Chondrocyte (in vitro differentiated cells): ENCODE results near the gene NDUFS8. TPM values are rescaled to one million over a fixed set of nuclear protein-coding genes. Genes with fewer than 3 reads are reported as not detected.
"Not testable (repeated sequence)": the region's sequence is repeated elsewhere in the genome, so short reads cannot be mapped to it uniquely, and the experiment has no call there.

Source experiments
- DNase-seq: peaks from one replicate; pipeline ENCODE4 v3.0.0; 2021; ENCODE audit warnings: mixed read lengths, low spot score
- H3K27ac Mint-ChIP-seq: one replicate; pipeline ENCODE4 v1.8.0; 2021; ENCODE audit warnings: mild to moderate bottlenecking, moderate library complexity, mixed read lengths; ENCODE audit not compliant: unreplicated experiment
- H3K27me3 Mint-ChIP-seq: 2 replicates; pipeline ENCODE4 v1.8.0; 2021; ENCODE audit warnings: low read depth, mixed read lengths
- H3K36me3 Mint-ChIP-seq: 2 replicates; pipeline ENCODE4 v1.8.0; 2021; ENCODE audit warnings: low read depth, mixed read lengths
- H3K4me1 Mint-ChIP-seq: 2 replicates; pipeline ENCODE4 v1.8.0; 2021; ENCODE audit warnings: low read depth, mild to moderate bottlenecking, mixed read lengths
- H3K4me3 Mint-ChIP-seq: one replicate; pipeline ENCODE4 v1.8.0; 2021; ENCODE audit warnings: mild to moderate bottlenecking, moderate library complexity, mixed read lengths; ENCODE audit not compliant: unreplicated experiment
- H3K9me3 Mint-ChIP-seq: 2 replicates; pipeline ENCODE4 v1.8.0; 2021; ENCODE audit warnings: low read depth, mixed read lengths
- CTCF ChIP-seq: fragments of 200-600 bp; sonication (generic); IDR thresholded peaks from 2 replicates; pipeline ENCODE4 v1.5.0; 2021; ENCODE audit warnings: antibody characterized with exemption, mild to moderate bottlenecking, moderate library complexity
- long read RNA-seq: library from polyadenylated mRNA; stranded (forward); transcript quantifications from one replicate; pipeline ENCODE4 v2.0.0, GENCODE V29; 2021
- total RNA-seq: library from RNA; stranded (reverse); gene quantifications from 3 replicates; pipeline ENCODE4 v1.2.1, GENCODE V29; 2021

The NDUFS8 gene
- total RNA-seq, result 140 to 172 TPM (median 143 TPM) in 3 replicates
- long read RNA-seq, transcript NDUFS8-201 (7 exons, 791 nt), result major isoform, 143 of 195 reads
- long read RNA-seq, partial matches to known transcripts, result 27 of 195 reads
- long read RNA-seq, other reads (novel, unspliced or antisense), result 18 of 195 reads

- TF ChIP-seq CTCF, result no peak
- DNase-seq, result no peak
- H3K36me3 Mint-ChIP-seq, result peaks cover 8% of the 10 kb centered on the region
- H3K9me3 Mint-ChIP-seq, result peaks cover 2% of the 10 kb centered on the region
- no peaks in the 10 kb centered on the region for H3K27me3 Mint-ChIP-seq
- H3K4me1 Mint-ChIP-seq, result peaks cover 55% of the 10 kb centered on the region
- peak within 1 kb of the TSS; percentile 96 for H3K27ac Mint-ChIP-seq
- peak within 1 kb of the TSS; percentile 97 for H3K4me3 Mint-ChIP-seq
These were observed at the start of gene NDUFS8 for GRCh38 chr11:68030318-68031143. Gene NDUFS8, plus strand, starts transcription at chr11:68030681. Its CDS starts 1,471 bp downstream, at chr11:68032152.

- H3K9me3 Mint-ChIP-seq, H3K4me1 Mint-ChIP-seq, DNase-seq, H3K36me3 Mint-ChIP-seq, H3K27ac Mint-ChIP-seq, H3K4me3 Mint-ChIP-seq: not testable (repeated sequence)
- H3K27me3 Mint-ChIP-seq, result peaks cover 38% of the 10 kb centered on the region
These were observed 49.3 kb upstream of the NDUFS8 start for GRCh38 chr11:67981226-67981625.

GRCh38 chr11:67982255-67982857, 48.1 kb upstream of the NDUFS8 start:
- H3K4me3 Mint-ChIP-seq, H3K4me1 Mint-ChIP-seq, H3K27ac Mint-ChIP-seq, H3K36me3 Mint-ChIP-seq, H3K9me3 Mint-ChIP-seq, DNase-seq: not testable (repeated sequence)
- peaks cover 34% of the 10 kb centered on the region for H3K27me3 Mint-ChIP-seq

GRCh38 chr11:67983951-67984350, 46.5 kb upstream of the NDUFS8 start:
- Mint-ChIP-seq H3K4me1 (no peaks in the 10 kb centered on the region), H3K36me3 (no peaks in the 10 kb centered on the region), H3K9me3 (no peaks in the 10 kb centered on the region), H3K4me3 (no peak overlapping the region), H3K27me3 (peaks cover 26% of the 10 kb centered on the region), H3K27ac (no peak overlapping the region)
- no peak for DNase-seq
- TF ChIP-seq CTCF, result no peak

- not testable (repeated sequence) for H3K36me3 Mint-ChIP-seq, H3K4me1 Mint-ChIP-seq
- peaks cover 17% of the 10 kb centered on the region for H3K27me3 Mint-ChIP-seq
These were observed 45.2 kb upstream of the NDUFS8 start for GRCh38 chr11:67985302-67985701.

GRCh38 chr11:67990546-67991346, 39.7 kb upstream of the NDUFS8 start:
- not testable (repeated sequence) for DNase-seq, H3K36me3 Mint-ChIP-seq, H3K27me3 Mint-ChIP-seq, H3K9me3 Mint-ChIP-seq, H3K4me1 Mint-ChIP-seq, H3K27ac Mint-ChIP-seq
- H3K4me3 Mint-ChIP-seq, result peak overlapping the region; percentile 6

More at GRCh38 chr11:67985302-67985701, 45.2 kb upstream of the NDUFS8 start:
- H3K4me3 Mint-ChIP-seq, H3K27ac Mint-ChIP-seq, DNase-seq, H3K9me3 Mint-ChIP-seq: not testable (repeated sequence)

- peak overlapping the region; percentile 35 for H3K4me3 Mint-ChIP-seq
- not testable (repeated sequence) for H3K27ac Mint-ChIP-seq, H3K27me3 Mint-ChIP-seq
These were observed 38.9 kb upstream of the NDUFS8 start for GRCh38 chr11:67991347-67992121.

More at GRCh38 chr11:67991347-67992121, 38.9 kb upstream of the NDUFS8 start:
- not testable (repeated sequence) for H3K4me1 Mint-ChIP-seq, DNase-seq, H3K36me3 Mint-ChIP-seq, H3K9me3 Mint-ChIP-seq
